ENCODE measurements around the gene BPTF. TPM values are rescaled to one million over a fixed set of nuclear protein-coding genes. Genes with fewer than 3 reads are reported as not detected.
"Not testable (repeated sequence)": the region's sequence is repeated elsewhere in the genome, so short reads cannot be mapped to it uniquely, and the experiment has no call there.

Gene BPTF
- total RNA-seq, 4 donors from 2014 or later, result 67.6 to 213 (median 102) TPM

GRCh38 chr17:67845374-67845773 lies 20.1 kb downstream of the BPTF start:
- whole genome bisulfite sequencing, result 90% methylated on average over 5 of the region's 5 CpGs
- Histone ChIP-seq H3K36me3 (no peaks in the 10 kb centered on the region), H3K27me3 (no peaks in the 10 kb centered on the region), H3K9me3 (no peaks in the 10 kb centered on the region), H3K27ac (no peak overlapping the region), H3K4me1 (no peaks in the 10 kb centered on the region), H3K4me3 (no peak overlapping the region)
- DNase-seq (ENCODE audit: low spot score in 2 of 2), result no peak
- TF ChIP-seq EP300 (IDR thresholded peaks at IDR 0.05) (no peak), CTCF (IDR thresholded peaks at IDR 0.05) (no peak), POLR2AphosphoS5 (IDR thresholded peaks at IDR 0.05) (no peak), POLR2A (IDR thresholded peaks at IDR 0.05) (no peak)

- WGBS, result 83% methylated on average over 5 of the region's 5 CpGs
- H3K4me1 ChIP-seq; H3K36me3 ChIP-seq; H3K27me3 ChIP-seq; H3K9me3 ChIP-seq; H3K27ac ChIP-seq; DNase-seq (ENCODE audit: low spot score in 2 of 2); H3K4me3 ChIP-seq: not testable (repeated sequence)
Observed at GRCh38 chr17:67848189-67848588, 22.9 kb downstream of the BPTF start.

GRCh38 chr17:67848846-67849245 lies 23.5 kb downstream of the BPTF start:
- not testable (repeated sequence) for DNase-seq (ENCODE audit: low spot score in 2 of 2); H3K4me3 ChIP-seq
- WGBS, result 92% methylated on average over 3 of the region's 3 CpGs

GRCh38 chr17:67850991-67851631 lies 25.8 kb downstream of the BPTF start:
- Histone ChIP-seq H3K36me3 (peaks cover 13% of the 10 kb centered on the region), H3K9me3 (no peaks in the 10 kb centered on the region), H3K4me3 (no peak overlapping the region), H3K4me1 (peaks cover 3% of the 10 kb centered on the region), H3K27ac (no peak overlapping the region), H3K27me3 (no peaks in the 10 kb centered on the region)
- WGBS, result 74% methylated on average over 8 of the region's 8 CpGs
- TF ChIP-seq CTCF (IDR thresholded peaks at IDR 0.05) (no peak), POLR2A (IDR thresholded peaks at IDR 0.05) (no peak), EP300 (IDR thresholded peaks at IDR 0.05) (no peak), POLR2AphosphoS5 (IDR thresholded peaks at IDR 0.05) (no peak)
- no peak for DNase-seq (ENCODE audit: low spot score in 2 of 2)

More at GRCh38 chr17:67848846-67849245, 23.5 kb downstream of the BPTF start:
- H3K9me3 ChIP-seq, H3K36me3 ChIP-seq, H3K27me3 ChIP-seq, H3K27ac ChIP-seq, H3K4me1 ChIP-seq: not testable (repeated sequence)

- WGBS, result 95% methylated on average over 8 of the region's 8 CpGs
- H3K4me3 ChIP-seq, result no peak overlapping the region
Observed at GRCh38 chr17:67853703-67854102, 28.4 kb downstream of the BPTF start.

GRCh38 chr17:67854378-67854777 lies 29.1 kb downstream of the BPTF start:
- no peaks in the 10 kb centered on the region for H3K27me3 ChIP-seq
- TF ChIP-seq EP300 (IDR thresholded peaks at IDR 0.05) (no peak), POLR2A (IDR thresholded peaks at IDR 0.05) (no peak), CTCF (IDR thresholded peaks at IDR 0.05) (no peak), POLR2AphosphoS5 (IDR thresholded peaks at IDR 0.05) (no peak)
- DNase-seq (ENCODE audit: low spot score in 2 of 2), result no peak
- no peak overlapping the region for H3K27ac ChIP-seq
- no peak overlapping the region for H3K4me3 ChIP-seq
- peaks cover 13% of the 10 kb centered on the region for H3K36me3 ChIP-seq
- 92% methylated on average over 6 of the region's 6 CpGs for WGBS
- no peaks in the 10 kb centered on the region for H3K9me3 ChIP-seq
- H3K4me1 ChIP-seq, result peaks cover 11% of the 10 kb centered on the region

More at GRCh38 chr17:67853703-67854102, 28.4 kb downstream of the BPTF start:
- no peak for DNase-seq (ENCODE audit: low spot score in 2 of 2)
- H3K36me3 ChIP-seq, result peaks cover 13% of the 10 kb centered on the region
- TF ChIP-seq CTCF (IDR thresholded peaks at IDR 0.05) (no peak), EP300 (IDR thresholded peaks at IDR 0.05) (no peak), POLR2A (IDR thresholded peaks at IDR 0.05) (no peak), POLR2AphosphoS5 (IDR thresholded peaks at IDR 0.05) (no peak)
- no peaks in the 10 kb centered on the region for H3K27me3 ChIP-seq
- H3K4me1 ChIP-seq, result peaks cover 8% of the 10 kb centered on the region
- no peaks in the 10 kb centered on the region for H3K9me3 ChIP-seq
- H3K27ac ChIP-seq, result no peak overlapping the region

Measured in suprapubic skin (tissue), 4 donors.